Measurements from ENCODE around the gene RELA. TPM values are rescaled to one million over a fixed set of nuclear protein-coding genes. Genes with fewer than 3 reads are reported as not detected.

Gene RELA
- polyA plus RNA-seq, 3 donors: 21.3 to 67.9 (median 30.9) TPM

DNA sequence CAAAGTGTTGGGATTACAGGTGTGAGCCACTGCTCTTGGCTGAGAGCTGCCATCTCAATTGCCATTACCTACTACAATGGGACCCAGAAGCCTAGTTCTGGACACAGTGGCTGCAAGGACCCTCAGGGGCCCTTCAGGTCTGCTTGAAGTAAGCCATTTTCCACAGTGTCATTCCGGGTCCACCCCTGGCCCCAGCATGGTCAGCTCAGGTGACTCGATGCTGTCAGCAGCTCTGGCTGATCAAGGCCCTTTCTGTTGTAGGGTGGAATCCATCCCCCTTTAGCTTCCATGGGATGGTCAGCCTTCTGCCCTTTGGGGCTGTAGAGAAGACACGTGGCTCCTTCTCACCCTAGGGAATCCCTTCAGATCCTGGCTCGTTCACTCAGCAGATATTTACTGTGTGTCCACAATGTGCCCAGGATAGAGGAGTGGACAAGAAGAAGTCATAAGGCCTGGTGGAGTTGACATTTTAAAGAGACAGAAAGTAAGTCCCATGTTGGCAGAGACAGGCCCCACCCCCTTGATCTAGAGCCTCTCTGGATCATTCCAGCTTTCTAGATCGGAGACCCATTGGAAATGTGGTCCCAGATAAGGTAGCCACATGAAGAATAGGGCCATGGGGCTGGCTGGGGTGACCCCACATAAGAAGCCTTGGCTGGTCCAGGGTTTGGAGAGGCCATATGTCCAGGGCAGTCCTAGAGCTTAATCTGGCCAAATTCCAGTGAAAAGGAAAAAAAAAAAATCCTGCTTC lies 34.3 kb upstream of the RELA start:
- Histone ChIP-seq H3K4me2 (replicated peaks; ENCODE audit: extremely low read depth, low read length, poor library complexity, severe bottlenecking) (no peak overlapping the region), H3K4me3 (replicated peaks in 1 of 3; ENCODE audit: low read depth in 2 of 3, low read length in 3 of 3) (no peak overlapping the region), H2AFZ (ENCODE audit: insufficient read depth, low read depth, low read length, poor library complexity, severe bottlenecking) (no peak overlapping the region), H3K36me3 (replicated peaks in 1 of 2; ENCODE audit: control insufficient read depth in 1 of 2, insufficient read depth in 2 of 2, low read length in 2 of 2) (no peaks in the 10 kb centered on the region), H3K4me1 (ENCODE audit: control insufficient read depth in 1 of 2, insufficient read depth in 2 of 2, low read length in 2 of 2) (no peaks in the 10 kb centered on the region), H3K27ac (ENCODE audit: low read depth in 1 of 2, low read length in 2 of 2) (no peak overlapping the region), H3K9me3 (replicated peaks in 1 of 2; ENCODE audit: control insufficient read depth in 1 of 2, insufficient read depth in 1 of 2, low read length in 2 of 2) (no peaks in the 10 kb centered on the region), H3K9ac (ENCODE audit: insufficient read depth, low read length, poor library complexity, severe bottlenecking) (no peak overlapping the region), H4K20me1 (ENCODE audit: insufficient read depth, low read length) (no peaks in the 10 kb centered on the region), H3K79me2 (ENCODE audit: insufficient read depth, low read length) (no peaks in the 10 kb centered on the region), H3K27me3 (ENCODE audit: control insufficient read depth in 2 of 2, insufficient read depth in 2 of 2, low read length in 2 of 2) (no peaks in the 10 kb centered on the region)
- DNase-seq: no peak
- WGBS (ENCODE audit: insufficient coverage): 93% methylated on average over 3 of the region's 5 CpGs
- H3K36me3 Mint-ChIP-seq: no peaks in the 10 kb centered on the region
- H3K9me3 Mint-ChIP-seq: peaks cover 0 to 3% (median 0%) of the 10 kb centered on the region in 7 donors
- no peak overlapping the region for H3K27ac Mint-ChIP-seq
- peaks cover 0 to 3% (median 2%) of the 10 kb centered on the region in 3 donors for H3K27me3 Mint-ChIP-seq (ENCODE audit: low read depth in 3 of 3)
- H3K4me1 Mint-ChIP-seq: peaks cover 6% of the 10 kb centered on the region
- intact Hi-C loops (cut with micrococcal nuclease): no loop called here
- no peak overlapping the region for H3K4me3 Mint-ChIP-seq
- no peak for TF ChIP-seq CTCF (IDR thresholded peaks at IDR 0.05)

GRCh38 chr11:65695459-65696241 lies 32.9 kb upstream of the RELA start:
- intact Hi-C loops (cut with micrococcal nuclease): no loop called here

More at GRCh38 chr11:65695459-65696241, 32.9 kb upstream of the RELA start:
- Histone ChIP-seq H3K4me1 (ENCODE audit: control insufficient read depth in 1 of 2, insufficient read depth in 2 of 2, low read length in 2 of 2) (no peaks in the 10 kb centered on the region), H4K20me1 (ENCODE audit: insufficient read depth, low read length) (no peaks in the 10 kb centered on the region), H3K79me2 (ENCODE audit: insufficient read depth, low read length) (no peaks in the 10 kb centered on the region), H3K9ac (ENCODE audit: insufficient read depth, low read length, poor library complexity, severe bottlenecking) (no peak overlapping the region), H3K27ac (ENCODE audit: low read depth in 1 of 2, low read length in 2 of 2) (no peak overlapping the region), H3K36me3 (replicated peaks in 1 of 2; ENCODE audit: control insufficient read depth in 1 of 2, insufficient read depth in 2 of 2, low read length in 2 of 2) (no peaks in the 10 kb centered on the region), H3K4me2 (replicated peaks; ENCODE audit: extremely low read depth, low read length, poor library complexity, severe bottlenecking) (no peak overlapping the region), H3K27me3 (ENCODE audit: control insufficient read depth in 2 of 2, insufficient read depth in 2 of 2, low read length in 2 of 2) (no peaks in the 10 kb centered on the region), H3K4me3 (replicated peaks in 1 of 3; ENCODE audit: low read depth in 2 of 3, low read length in 3 of 3) (no peak overlapping the region), H2AFZ (ENCODE audit: insufficient read depth, low read depth, low read length, poor library complexity, severe bottlenecking) (no peak overlapping the region), H3K9me3 (replicated peaks in 1 of 2; ENCODE audit: control insufficient read depth in 1 of 2, insufficient read depth in 1 of 2, low read length in 2 of 2) (no peaks in the 10 kb centered on the region)
- Mint-ChIP-seq H3K4me1 (peaks cover 6% of the 10 kb centered on the region), H3K27me3 (ENCODE audit: low read depth in 3 of 3) (peaks cover 0 to 3% (median 2%) of the 10 kb centered on the region in 3 donors), H3K9me3 (peaks cover 0 to 3% (median 0%) of the 10 kb centered on the region in 7 donors), H3K27ac (no peak overlapping the region), H3K36me3 (no peaks in the 10 kb centered on the region), H3K4me3 (no peak overlapping the region)
- no peak for DNase-seq
- WGBS (ENCODE audit: insufficient coverage): 90% methylated on average over 9 of the region's 12 CpGs
- TF ChIP-seq CTCF (IDR thresholded peaks at IDR 0.05): no peak

Data from CD14-positive monocyte (primary cell).